Skeletal muscle cell (primary cell): ENCODE data around the gene TSC22D2.

Source experiments
- DNase-seq: peaks from one replicate; pipeline ENCODE4 v3.0.0-alpha.2; 2010; ENCODE audit warnings: low read depth
- H3K4me3 ChIP-seq: 2 replicates; pipeline ENCODE4 v1.5.1; 2011; ENCODE audit warnings: low read depth, mild to moderate bottlenecking, control low read depth, low read length, moderate library complexity

The TSC22D2 gene

GRCh38 chr3:150384296-150385212 lies 23.5 kb upstream of the TSC22D2 start:
- H3K4me3 ChIP-seq, result no peak overlapping the region
- DNase-seq, result no peak

DNA sequence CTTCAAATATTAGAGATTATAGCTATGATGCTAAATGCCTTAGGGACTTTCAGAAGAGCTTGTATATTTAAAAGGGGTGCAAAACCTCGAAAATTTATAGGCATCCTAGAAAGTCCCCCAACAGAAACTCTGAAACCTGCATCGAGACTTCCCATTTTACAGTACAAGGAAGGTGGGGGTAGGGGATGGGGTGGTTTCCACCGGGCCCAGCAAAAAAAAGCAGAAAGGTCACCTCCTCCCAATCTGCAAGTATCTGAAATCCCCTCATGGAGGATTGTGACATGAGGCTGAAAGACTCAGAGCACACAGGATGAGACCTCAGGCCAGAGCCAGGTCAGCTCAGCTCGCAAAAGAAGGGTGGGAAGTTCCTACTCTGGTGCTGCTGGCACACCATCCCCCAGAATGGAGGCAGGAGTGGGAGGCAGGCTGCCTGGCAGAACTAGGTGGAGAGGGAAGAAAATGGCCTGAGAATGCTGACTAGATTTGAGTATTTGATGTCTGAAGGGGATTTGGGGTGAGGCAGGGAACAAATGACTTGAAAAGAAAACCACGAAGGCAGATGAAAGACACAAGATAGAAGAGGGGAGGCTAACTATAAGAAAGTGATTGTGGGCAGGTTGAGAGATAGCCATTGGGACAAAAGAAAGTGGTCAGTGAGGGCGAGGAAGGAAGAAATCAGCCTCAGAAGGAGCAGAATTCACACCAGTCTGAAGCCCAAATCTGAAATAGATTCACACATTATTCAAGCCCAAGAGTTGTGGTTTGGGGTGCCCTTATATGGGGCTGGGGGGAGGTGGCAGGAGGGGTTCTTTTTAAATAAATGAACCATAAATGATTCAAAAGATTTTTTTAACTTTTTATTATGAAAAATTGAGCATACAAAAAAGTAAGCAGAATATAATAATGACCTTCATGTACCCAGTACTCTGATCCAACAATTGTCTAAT lies 22.5 kb upstream of the TSC22D2 start:
- H3K4me3 ChIP-seq, result no peak overlapping the region
- DNase-seq, result no peak

DNA sequence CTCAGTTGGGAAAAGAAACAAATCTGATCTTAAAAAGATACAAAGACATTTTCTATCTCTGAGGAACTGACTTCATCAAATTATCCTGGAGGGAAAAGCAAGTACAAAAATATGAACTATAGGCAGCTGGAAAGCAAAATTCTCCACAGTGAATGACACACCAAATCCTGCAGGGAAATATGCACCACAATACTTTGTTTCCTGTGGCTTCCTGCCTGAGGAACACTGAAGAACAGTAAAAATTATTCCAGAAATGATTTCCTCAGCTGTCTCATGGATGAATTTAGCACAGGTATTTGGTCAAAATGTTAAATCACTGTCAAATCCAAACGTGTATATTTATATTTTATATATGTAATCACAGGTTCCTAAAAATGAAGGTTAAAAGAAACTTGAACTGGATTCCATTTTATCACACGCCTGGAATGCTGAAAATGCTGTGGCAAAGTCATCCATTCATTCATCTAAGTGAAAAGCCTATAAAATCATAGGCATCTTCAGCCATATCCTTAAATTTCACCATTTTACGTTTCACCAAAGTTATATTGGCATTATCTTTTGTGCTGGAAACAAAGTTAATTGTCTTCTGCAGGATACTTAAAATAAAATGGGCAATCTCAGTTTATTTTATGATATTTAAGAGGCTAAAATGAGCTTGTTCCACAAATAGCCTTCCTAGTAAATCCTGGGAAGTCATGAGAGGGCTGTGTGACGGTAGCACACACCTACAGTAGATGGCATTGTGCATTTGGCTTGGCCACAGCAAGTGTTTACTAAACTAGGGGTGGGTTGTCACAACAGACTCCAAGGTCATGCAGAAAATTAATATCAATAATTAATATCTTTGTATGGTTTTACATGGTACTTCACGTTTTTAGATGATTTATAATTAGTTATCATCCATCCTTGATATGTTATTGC lies 19.3 kb upstream of the TSC22D2 start:
- no peak for DNase-seq
- H3K4me3 ChIP-seq, result no peak overlapping the region

DNA sequence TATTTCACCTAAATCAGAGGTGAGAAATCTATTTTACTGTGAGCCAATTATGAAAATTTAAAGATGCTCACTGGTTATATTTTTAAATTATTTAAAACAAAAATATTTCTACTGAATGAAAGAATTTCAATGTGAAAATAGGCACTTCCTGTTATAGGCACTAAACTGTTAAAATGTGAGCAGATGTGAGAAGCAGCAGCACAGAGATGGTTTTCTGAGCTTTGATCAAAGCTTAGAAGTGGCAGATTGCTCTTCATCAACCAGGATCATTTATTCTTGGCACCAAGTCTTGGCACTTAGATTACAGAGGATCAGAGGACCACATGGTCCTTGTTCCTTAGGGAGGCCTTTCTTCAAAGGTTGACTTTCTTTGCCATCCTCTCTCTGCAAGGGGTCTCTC lies 18.0 kb upstream of the TSC22D2 start:
- no peak overlapping the region for H3K4me3 ChIP-seq

GRCh38 chr3:150391161-150391560 lies 16.9 kb upstream of the TSC22D2 start:
- no peak for DNase-seq
- no peak overlapping the region for H3K4me3 ChIP-seq

More for the DNA sequence above, 18.0 kb upstream of the TSC22D2 start:
- DNase-seq, result no peak

DNA sequence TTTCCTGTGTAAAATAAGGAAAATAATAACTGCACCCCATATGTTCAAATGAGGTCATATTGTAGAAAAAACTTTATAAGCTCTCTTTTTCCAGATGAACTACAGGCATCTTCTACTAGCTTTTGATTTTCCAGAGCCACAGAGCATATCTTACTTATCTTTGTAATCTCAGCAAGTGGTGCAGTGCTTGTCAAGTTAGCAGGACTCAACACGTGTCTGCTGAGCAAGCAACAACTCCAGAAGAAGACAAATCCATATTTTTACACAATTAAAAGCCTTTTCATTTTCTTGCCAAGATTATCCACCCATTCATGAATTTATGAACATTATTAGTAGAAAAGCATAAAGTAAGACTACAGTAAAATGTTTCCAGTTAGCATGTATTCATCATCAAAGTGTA lies 14.4 kb upstream of the TSC22D2 start:
- no peak for DNase-seq
- H3K4me3 ChIP-seq, result no peak overlapping the region

- DNase-seq, result no peak
- H3K4me3 ChIP-seq, result no peak overlapping the region
Measured at GRCh38 chr3:150394606-150395005, 13.5 kb upstream of the TSC22D2 start.

- no peak overlapping the region for H3K4me3 ChIP-seq
- no peak for DNase-seq
Measured at GRCh38 chr3:150396491-150396890, 11.6 kb upstream of the TSC22D2 start.

- H3K4me3 ChIP-seq, result no peak overlapping the region
- DNase-seq, result no peak
Measured at GRCh38 chr3:150396956-150397550, 11.0 kb upstream of the TSC22D2 start.

DNA sequence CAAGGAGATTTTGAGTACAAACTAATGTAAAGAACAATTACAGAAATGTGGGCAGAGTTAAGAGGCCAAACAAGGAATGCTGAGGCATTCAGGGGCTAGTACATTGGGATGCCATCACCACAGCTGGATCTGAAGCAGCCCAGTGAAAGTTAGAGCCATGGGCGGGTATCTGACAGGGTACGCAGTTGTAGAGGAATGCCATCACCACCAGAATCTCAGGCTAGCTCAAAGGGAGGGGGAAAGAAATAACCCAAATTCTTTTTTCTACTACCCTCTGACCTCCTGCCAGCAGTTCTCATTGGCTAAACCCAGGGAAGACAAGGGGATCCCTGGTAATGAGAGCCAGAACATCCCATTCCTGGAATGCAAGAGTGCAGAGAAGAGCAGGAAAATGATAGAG lies 9.0 kb upstream of the TSC22D2 start:
- no peak for DNase-seq
- no peak overlapping the region for H3K4me3 ChIP-seq

DNA sequence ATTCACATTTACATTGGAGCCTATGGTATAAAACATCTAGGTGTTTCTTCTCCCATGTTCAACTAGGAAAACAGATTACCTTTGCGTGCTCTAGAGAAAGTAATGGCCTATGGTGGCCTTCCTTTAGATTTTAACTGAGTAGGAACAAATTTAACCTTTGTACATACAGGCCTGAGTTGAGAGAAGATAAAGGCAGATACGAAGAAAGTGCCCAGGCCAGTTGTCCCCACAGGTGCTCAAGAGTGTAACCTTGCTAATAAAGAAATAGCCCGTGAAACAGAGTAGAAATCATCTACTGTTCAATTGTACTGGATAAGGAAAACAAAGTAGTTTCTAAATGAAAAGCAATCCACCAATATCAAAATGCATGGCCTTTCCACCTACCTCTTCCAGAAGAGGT lies 6.8 kb upstream of the TSC22D2 start:
- no peak for DNase-seq
- H3K4me3 ChIP-seq, result no peak overlapping the region

GRCh38 chr3:150402217-150402616 lies 5.9 kb upstream of the TSC22D2 start:
- H3K4me3 ChIP-seq, result no peak overlapping the region
- DNase-seq, result no peak

GRCh38 chr3:150404023-150404422 lies 4.1 kb upstream of the TSC22D2 start:
- H3K4me3 ChIP-seq, result no peak overlapping the region
- no peak for DNase-seq

- H3K4me3 ChIP-seq, result peak overlapping the region; percentile 98
- DNase-seq, result no peak
Measured at GRCh38 chr3:150407051-150407807, 869 bp upstream of the TSC22D2 start.

DNA sequence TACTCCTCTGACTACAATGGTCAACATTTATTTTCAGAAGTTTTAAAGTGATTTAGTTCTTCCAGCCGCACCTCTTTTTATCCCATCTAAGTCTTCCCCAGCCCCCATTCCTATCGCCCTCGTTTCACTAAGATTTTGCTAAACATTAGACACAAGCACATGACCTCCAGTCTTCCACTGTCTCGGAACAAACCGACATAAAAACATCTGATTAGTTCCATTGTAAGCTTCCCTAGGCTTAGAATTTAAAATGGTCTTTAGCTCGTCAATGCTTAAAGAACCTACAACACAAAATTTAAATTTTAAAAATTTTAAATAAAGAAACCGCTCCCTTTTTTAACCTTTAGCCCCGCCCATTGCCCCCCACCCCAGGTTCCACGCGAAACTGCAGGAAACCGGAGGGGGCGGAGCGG lies 284 bp upstream of the TSC22D2 start:
- peak overlapping the region; percentile 98 for H3K4me3 ChIP-seq
- no peak for DNase-seq

GRCh38 chr3:150409125-150409511 lies 1.0 kb downstream of the TSC22D2 start:
- DNase-seq, result no peak

DNA sequence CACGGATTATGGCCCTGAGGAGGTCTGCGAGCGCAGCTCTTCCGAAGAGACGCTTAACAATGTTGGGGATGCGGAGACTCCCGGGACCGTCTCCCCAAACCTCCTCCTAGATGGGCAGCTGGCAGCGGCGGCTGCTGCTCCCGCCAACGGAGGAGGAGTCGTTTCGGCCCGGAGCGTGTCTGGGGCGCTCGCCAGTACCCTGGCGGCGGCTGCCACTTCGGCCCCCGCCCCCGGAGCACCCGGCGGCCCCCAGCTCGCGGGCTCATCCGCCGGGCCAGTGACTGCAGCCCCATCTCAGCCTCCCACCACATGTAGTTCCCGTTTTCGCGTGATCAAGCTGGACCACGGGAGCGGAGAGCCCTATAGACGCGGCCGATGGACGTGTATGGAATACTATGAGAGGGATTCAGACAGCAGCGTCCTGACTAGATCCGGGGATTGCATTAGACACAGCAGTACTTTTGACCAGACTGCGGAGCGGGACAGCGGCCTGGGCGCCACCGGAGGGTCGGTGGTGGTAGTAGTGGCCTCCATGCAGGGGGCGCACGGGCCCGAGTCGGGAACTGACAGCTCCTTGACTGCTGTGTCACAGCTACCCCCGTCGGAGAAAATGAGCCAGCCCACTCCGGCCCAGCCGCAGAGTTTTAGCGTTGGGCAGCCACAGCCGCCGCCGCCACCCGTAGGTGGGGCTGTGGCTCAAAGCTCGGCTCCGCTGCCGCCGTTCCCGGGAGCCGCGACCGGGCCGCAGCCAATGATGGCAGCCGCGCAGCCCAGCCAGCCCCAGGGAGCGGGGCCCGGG lies 1.6 kb downstream of the TSC22D2 start:
- H3K4me3 ChIP-seq, result peak overlapping the region; percentile 98
- DNase-seq, result no peak

More at GRCh38 chr3:150409125-150409511, 1.0 kb downstream of the TSC22D2 start:
- peak overlapping the region; percentile 98 for H3K4me3 ChIP-seq
